Measurements from ENCODE around the gene NAALADL2.
"Not testable (repeated sequence)": the region's sequence is repeated elsewhere in the genome, so short reads cannot be mapped to it uniquely, and the experiment has no call there.

The NAALADL2 gene

DNA sequence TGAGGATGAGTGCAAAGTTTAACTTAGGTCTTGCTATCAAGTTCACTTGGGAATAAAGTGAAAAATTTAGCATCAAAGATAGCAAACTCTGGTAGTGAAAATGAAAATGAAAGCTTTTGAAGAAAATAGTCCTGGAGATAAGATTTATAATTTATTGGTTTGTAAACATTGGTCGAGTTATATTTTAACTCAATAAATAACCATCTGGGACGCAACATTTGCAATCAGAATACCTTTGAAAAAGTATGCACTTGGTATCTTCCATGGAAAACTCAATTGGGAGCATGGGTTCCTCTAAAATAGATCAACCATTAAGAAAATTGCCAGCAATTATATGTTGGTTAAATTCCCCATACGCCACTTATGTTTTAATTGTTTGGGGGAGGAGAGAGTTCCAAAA is 209.5 kb downstream of the NAALADL2 start:
- DNase-seq (ENCODE audit: low read depth in 3 of 3, low spot score in 1 of 3), result no peak

- DNase-seq (ENCODE audit: low read depth in 3 of 3, low spot score in 1 of 3), result no peak
These were observed 211.8 kb downstream of the NAALADL2 start for GRCh38 chr3:175070946-175071345.

DNA sequence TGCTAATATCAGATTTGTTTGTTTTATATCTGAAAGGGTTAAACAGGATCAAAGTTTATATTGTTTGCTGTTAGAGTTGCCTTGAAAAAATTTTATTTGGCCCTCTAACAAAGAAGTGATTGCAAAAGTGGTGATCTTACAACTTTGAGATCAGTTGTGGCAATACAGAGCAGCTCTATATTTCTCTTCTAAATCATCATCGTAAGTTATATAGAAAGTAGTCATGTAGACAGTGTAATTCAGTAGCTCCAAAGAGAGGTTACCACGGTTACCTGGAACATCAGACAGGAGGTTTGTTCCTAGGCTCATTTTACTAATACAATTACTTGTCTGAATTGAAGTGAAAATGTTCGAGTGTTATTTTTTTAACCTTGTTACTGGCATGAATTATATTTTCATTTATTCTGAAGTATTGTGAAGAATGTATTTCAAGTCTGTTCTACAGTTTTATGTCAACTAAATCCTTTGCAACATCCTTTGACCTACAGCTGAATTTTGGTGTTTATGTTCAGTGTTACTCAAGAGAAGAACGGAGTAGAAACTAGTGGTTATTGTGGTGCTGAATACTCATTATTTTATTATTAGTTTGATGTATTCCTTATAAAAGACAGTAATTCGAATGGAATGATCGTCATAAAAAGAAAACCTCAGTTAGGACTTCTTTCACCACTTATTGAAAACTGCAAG is 214.2 kb downstream of the NAALADL2 start:
- DNase-seq (ENCODE audit: low read depth in 3 of 3, low spot score in 1 of 3), result no peak

- no peak for DNase-seq (ENCODE audit: low read depth in 3 of 3, low spot score in 1 of 3)
These were observed 216.1 kb downstream of the NAALADL2 start for GRCh38 chr3:175075269-175075668.

GRCh38 chr3:175077216-175077615 is 218.1 kb downstream of the NAALADL2 start:
- no peak for DNase-seq (ENCODE audit: low read depth in 3 of 3, low spot score in 1 of 3)

GRCh38 chr3:175082631-175083030 is 223.5 kb downstream of the NAALADL2 start:
- no peak for DNase-seq (ENCODE audit: low read depth in 3 of 3, low spot score in 1 of 3)

DNA sequence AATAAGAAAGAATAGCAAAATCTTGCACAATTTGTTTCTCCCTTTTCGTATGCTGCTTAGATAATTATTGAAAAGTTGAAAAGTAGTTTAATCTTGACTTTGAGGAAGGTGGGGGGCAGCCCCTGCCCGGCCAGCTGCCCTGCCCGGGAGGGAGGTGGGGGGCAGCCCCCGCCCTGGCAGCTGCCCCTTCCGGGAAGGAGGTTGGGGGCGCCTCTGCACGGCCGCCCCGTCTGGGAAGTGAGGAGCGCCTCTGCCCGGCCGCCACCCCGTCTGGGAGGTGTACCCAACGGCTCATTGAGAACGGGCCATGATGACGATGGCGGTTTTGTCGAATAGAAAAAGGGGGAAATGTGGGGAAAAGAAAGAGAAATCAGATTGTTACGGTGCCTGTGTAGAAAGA is 228.0 kb downstream of the NAALADL2 start:
- not testable (repeated sequence) for DNase-seq (ENCODE audit: low read depth in 3 of 3, low spot score in 1 of 3)

DNA sequence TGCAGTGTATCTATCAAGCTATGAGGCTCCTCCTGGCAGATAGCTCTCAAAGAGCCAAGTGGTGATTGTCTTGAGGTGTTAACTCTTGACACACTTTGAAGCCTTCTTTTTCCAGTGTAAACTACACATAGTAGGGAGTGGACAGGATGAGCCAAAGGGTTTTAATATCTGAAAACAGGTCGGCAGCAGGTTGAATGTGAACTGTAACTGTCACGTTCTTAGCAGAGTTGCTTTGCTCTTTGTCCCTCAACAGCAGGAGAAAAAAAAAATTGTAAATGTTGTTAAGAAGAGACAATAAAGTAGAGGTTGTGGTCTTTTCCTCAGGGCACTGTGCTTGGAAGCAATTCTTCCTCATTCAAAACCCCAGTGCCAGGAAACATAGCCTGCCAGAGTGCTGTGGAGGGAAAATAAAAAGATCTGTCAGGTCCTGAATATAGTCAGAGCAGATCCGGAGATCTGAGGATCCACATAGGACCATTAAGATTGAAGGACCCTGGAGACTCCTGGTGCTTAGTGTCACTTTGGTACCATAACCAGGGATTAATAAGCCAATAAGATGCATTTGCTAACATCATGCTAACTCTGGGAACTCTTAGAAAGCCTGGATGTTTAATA is 229.7 kb downstream of the NAALADL2 start:
- no peak for DNase-seq (ENCODE audit: low read depth in 3 of 3, low spot score in 1 of 3)

GRCh38 chr3:175091426-175092114 is 232.4 kb downstream of the NAALADL2 start:
- DNase-seq (ENCODE audit: low read depth in 3 of 3, low spot score in 1 of 3), result no peak

DNA sequence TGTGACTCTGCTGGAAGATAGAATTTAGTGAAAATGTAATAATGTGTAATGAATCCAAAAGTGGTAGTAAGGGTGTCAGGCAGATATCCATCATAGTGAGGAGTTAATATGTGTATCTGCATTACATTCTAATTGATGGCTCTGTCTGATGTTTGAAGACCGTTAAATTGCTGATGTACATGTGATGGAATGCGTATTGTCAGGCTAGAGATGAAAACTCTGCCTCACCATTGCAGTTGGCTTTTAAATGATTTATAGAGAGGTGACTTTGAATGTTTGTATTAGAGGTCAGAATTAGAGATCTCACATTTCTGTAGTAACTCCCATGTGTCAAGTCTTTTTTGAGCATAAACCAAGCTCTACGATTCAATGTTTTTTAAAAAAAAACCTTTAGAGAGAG is 234.6 kb downstream of the NAALADL2 start:
- DNase-seq (ENCODE audit: low read depth in 3 of 3, low spot score in 1 of 3), result no peak

DNA sequence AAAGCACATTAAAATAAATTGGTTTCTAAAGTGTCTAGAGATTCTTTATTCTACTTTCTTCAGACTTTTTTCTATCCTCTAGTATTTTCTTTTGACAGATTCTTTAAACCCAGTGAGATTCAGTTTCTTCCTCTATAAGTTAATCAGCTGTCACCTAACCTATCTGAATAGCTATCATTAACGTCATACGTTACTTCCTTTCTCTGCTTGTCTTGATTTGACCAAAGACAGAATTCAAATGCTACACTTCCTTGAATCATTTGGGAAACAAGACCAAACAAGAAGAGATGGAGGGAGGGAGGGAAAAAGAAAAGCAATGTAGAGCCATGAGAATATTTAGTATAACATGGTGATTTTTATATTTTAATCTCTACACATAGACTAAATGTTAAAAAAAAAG is 235.2 kb downstream of the NAALADL2 start:
- DNase-seq (ENCODE audit: low read depth in 3 of 3, low spot score in 1 of 3), result no peak

DNA sequence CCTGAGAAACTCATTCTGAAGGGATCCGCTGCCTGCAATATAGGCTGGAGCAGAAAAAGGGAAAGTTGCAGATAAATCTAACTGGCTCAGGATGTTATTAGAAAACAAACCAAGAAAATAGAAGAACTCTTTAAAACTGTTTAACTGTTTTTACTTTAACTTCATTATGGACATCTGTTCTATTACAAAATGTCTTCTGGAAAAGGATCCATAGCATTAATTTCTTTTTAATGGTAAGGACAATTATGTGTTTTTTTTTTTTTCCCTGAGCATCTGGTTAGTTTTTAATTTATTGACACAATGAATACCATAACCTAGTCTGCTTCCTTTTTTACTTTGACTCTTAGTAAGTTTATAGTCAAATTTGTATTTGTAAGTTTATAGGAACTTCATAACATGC is 239.5 kb downstream of the NAALADL2 start:
- no peak for DNase-seq (ENCODE audit: low read depth in 3 of 3, low spot score in 1 of 3)

DNA sequence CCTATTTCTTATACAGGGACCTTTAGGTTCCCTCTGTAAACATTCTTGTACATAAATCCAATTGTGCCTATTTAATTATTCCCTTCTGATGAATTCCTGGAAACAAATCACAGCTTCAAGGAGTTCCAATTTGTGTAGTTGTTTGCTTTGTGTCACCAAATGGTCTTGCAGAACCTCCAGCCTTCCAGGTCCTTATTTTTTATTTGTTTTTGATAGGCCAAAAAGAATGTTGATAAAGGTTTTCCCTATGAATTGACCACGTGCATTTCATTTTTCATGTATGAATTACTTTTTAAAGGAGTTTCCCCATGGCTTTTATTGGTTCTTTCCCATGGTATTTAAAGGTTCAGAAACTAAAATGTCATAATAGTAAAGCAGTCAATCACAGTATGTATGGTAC is 243.0 kb downstream of the NAALADL2 start:
- no peak for DNase-seq (ENCODE audit: low read depth in 3 of 3, low spot score in 1 of 3)

- DNase-seq (ENCODE audit: low read depth in 3 of 3, low spot score in 1 of 3), result no peak
These were observed 244.2 kb downstream of the NAALADL2 start for GRCh38 chr3:175103298-175103697.

- DNase-seq (ENCODE audit: low read depth in 3 of 3, low spot score in 1 of 3), result no peak
These were observed 245.9 kb downstream of the NAALADL2 start for GRCh38 chr3:175105066-175105465.

DNA sequence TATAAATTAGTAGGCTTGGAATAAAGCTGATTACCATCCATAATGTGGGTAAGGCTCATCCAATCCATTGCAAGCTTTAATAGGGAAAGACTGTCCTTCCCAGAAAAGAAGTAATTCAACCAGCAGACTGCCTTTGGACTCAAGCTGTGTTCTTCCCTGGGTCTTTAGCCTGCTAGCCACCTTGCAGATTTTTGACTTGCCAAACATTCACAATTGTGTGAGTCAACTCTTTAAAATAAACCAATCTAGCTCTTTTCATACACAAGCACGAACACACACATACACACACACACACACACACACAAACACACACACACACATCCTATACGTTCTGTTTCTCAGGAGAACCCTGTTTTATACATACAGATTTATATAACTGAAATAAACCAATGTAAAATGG is 248.1 kb downstream of the NAALADL2 start:
- DNase-seq (ENCODE audit: low read depth in 3 of 3, low spot score in 1 of 3), result no peak

GRCh38 chr3:175107995-175108394 is 248.9 kb downstream of the NAALADL2 start:
- DNase-seq (ENCODE audit: low read depth in 3 of 3, low spot score in 1 of 3), result no peak

GRCh38 chr3:175108613-175109151 is 249.5 kb downstream of the NAALADL2 start:
- no peak for DNase-seq (ENCODE audit: low read depth in 3 of 3, low spot score in 1 of 3)

DNA sequence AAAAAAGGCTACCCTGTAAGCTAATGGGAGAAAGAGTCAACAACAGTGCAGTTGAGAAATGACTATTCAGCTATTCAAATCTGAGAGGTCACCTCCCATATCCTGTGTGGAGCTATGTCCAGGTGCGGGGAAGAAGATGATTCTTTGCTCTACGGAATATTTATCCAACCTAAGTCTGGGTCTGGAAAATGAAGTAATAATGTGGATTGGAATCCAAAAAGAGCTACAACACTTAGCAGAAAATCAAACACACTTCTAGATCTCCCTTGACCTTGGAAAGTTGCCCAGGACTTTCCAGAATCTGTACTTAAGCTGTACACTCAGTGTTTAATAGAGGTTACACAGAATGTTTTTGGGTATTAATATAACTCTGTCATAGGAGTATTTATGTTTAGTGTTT is 251.9 kb downstream of the NAALADL2 start:
- DNase-seq (ENCODE audit: low read depth in 3 of 3, low spot score in 1 of 3), result no peak

DNA sequence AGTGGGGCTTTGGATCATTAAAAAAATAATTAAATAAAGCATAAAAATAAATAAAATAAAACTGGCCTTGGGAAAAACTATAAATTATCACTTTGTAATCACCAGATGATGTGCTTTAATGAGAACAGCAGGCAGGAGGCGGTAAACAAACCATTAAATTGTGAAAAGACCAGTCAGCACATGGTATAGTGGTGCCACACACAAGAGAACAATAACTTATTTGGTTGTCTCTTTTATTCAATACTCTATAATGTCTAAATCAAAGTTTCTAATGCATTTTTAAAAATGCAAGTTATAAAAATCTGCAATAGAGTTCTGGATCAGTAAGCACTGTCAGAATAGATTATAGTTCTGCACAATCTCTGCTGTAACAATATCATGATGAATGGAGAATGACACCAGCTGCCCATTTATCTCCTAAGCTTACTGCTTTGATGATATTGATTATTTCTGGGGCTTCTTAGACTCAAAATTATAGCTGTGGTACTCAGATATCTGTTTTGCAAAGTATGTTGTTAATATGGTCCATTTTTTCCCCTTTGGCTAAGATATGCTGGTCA is 259.3 kb downstream of the NAALADL2 start:
- no peak for DNase-seq (ENCODE audit: low read depth in 3 of 3, low spot score in 1 of 3)

DNA sequence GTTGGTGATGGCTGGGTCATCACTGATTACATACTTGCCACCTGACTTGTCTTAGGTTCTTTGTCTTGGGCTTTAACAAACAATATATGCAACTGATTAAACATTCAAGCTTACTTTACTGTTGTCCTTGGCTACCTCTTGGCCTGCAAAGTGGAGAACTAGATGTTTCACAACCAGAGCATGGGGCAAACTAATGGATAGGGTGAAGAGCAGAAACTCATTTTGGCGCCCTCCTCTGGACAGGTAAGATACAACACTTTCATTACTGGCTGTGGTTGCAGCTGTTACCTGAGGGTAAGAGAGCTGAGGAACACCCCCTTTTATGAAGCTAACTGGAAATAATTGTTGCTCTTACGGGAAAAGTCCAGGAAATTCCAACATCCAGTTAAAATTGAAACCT is 262.1 kb downstream of the NAALADL2 start:
- DNase-seq (ENCODE audit: low read depth in 3 of 3, low spot score in 1 of 3), result no peak

DNA sequence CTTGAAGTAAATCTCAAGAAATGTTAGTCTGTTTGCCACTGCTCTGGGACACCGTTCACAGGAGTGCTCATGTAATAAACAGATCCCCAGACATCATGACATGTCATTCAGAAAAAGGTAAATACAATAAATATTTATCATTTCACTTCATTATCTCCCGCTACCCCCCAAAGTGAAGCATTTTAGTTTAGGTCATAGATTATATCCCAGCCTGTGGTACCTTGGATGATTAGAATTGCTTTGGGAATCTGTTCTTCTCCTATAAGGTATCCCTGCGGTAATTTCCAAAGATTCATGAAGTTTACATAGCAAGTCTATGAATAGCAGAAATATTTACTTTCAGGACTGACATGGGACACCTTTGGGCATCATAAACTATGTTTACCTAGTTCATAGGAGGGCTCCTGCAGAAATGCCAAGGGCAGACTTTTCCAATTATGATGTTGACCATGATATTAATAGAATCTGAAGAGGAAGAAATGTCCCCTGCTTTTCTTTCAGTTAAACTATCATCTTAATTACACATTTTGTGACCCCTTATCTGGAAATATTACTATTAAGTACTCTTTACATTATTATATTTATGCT is 268.0 kb downstream of the NAALADL2 start:
- DNase-seq (ENCODE audit: low read depth in 3 of 3, low spot score in 1 of 3), result no peak

Data from stimulated activated CD4-positive, alpha-beta T cell treated with anti-CD3 and anti-CD28 coated beads, TNF-alpha, amount 100 ng/mL, for 1 hour (primary cell).